Transverse colon (tissue), 3 donors: ENCODE data around the gene SOX18.

ENCODE experiments used
- CTCF ChIP-seq, 5 experiments: fragments of 200-600 bp in 3 of 5; fragments of 450-650 bp in 2 of 5; sonication (generic) in 3 of 5; IDR thresholded peaks; 1 replicate in 2 of 5; 2 replicates in 3 of 5; pipeline ENCODE4 v1.5.1; 2016 to 2017; ENCODE audit warnings: antibody characterized with exemption in 5 of 5, inconsistent platforms in 3 of 5, mild to moderate bottlenecking in 2 of 5, moderate library complexity in 1 of 5
- POLR2A ChIP-seq: fragments of 450-650 bp; IDR thresholded peaks from one replicate; pipeline ENCODE4 v1.6.1; 2016; ENCODE audit warnings: antibody characterized with exemption, mild to moderate bottlenecking, moderate library complexity

DNA sequence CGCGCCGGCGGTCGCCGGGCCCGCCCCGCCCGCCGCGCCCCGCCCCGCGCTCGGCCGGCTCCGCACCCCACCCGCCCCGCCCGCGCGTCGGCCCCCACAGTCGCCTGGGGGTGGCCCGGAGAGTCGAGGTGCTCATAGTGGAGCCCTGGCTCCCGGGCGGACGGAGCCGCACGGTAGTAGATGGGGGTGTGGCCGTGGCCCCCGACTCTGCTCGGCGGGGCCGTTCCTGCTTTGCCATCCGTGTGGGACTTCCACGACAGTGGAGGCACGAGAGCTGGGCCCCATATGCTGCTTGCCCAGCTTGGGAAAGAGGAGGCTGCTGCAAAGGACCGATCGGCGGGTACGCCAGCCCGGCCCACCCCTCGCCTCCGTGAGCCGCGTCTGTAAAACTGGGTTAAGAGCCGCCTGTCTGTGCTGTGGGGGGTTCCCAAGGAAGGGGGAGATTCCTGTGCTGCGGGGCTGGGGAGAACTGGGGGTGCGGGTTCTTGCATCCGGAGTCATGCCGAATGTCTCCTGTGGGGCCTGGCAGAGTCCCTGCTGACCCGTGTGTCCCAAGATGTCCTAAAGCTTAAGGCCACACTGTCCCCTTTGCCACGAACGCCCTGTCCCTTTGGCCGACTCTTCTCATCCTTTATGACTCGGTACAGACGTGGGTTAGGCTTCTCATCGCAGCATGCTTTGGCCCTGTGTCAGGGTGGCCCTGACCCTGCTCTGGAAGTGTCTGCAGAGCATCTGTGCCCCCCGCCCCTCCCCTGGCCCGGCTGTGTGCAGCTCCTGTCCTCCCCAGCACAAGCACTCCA is 30.8 kb upstream of the SOX18 start, which contains the start of gene OPRL1:
- TF ChIP-seq CTCF (IDR thresholded peaks at IDR 0.05) (no peak), POLR2A (no peak)
